Right atrium auricular region (tissue), 2 donors: ENCODE measurements around the gene SERINC5. TPM values are rescaled to one million over a fixed set of nuclear protein-coding genes. Genes with fewer than 3 reads are reported as not detected.

Experiments
- DNase-seq: peaks from one replicate; pipeline ENCODE4 v3.0.0-alpha.2; 2019; ENCODE audit warnings: low spot score
- H3K27ac ChIP-seq, 2 donors: fragments of 200-600 bp; sonication (generic); 1 replicate in 1 of 2; 2 replicates in 1 of 2; pipeline ENCODE4 v1.5.1; 2016 to 2019
- H3K27me3 ChIP-seq, 2 donors: fragments of 200-600 bp; sonication (generic); one replicate each; pipeline versions ENCODE4 v1.5.1 to v1.6.0; 2017 to 2019
- H3K36me3 ChIP-seq: fragments of 200-600 bp; sonication (generic); one replicate; pipeline ENCODE4 v1.5.1; 2016
- H3K4me1 ChIP-seq, 2 donors: fragments of 200-600 bp; sonication (generic); one replicate each; pipeline versions ENCODE4 v1.5.1 to v1.6.0; 2017 to 2019
- H3K4me3 ChIP-seq, 2 donors: fragments of 200-600 bp; sonication (generic); 1 replicate in 1 of 2; 2 replicates in 1 of 2; pipeline ENCODE4 v1.5.1; 2017 to 2019; ENCODE audit warnings: mild to moderate bottlenecking in 1 of 2, moderate library complexity in 1 of 2
- H3K9me3 ChIP-seq, 2 donors: fragments of 200-600 bp; sonication (generic); one replicate each; pipeline ENCODE4 v1.5.1; 2019
- total RNA-seq, 2 donors: library from RNA; depleted of rRNA; stranded (reverse); fragments of >200 nt; gene quantifications; one replicate each; pipeline ENCODE4 v1.1.0, GENCODE V29; 2016
- TF ChIP-seq, protein P1 (sequence below), 2 donors: fragments of 200-600 bp; sonication (generic); IDR thresholded peaks; one replicate each; pipeline ENCODE4 v1.5.1; 2019; ENCODE audit warnings: antibody characterized with exemption in 2 of 2

The SERINC5 gene
- total RNA-seq, 2 donors from 2014 or later: 9.2 to 11.0 TPM

- DNase-seq: peak; percentile 53
- Histone ChIP-seq H3K4me3 (no peak overlapping the region), H3K27ac (peak overlapping the region in 1 of 2 donors; percentile 8), H3K4me1 (peaks cover 0 to 11% of the 10 kb centered on the region in 2 donors), H3K36me3 (no peaks in the 10 kb centered on the region), H3K9me3 (no peaks in the 10 kb centered on the region), H3K27me3 (no peaks in the 10 kb centered on the region)
- TF ChIP-seq, protein P1, sequence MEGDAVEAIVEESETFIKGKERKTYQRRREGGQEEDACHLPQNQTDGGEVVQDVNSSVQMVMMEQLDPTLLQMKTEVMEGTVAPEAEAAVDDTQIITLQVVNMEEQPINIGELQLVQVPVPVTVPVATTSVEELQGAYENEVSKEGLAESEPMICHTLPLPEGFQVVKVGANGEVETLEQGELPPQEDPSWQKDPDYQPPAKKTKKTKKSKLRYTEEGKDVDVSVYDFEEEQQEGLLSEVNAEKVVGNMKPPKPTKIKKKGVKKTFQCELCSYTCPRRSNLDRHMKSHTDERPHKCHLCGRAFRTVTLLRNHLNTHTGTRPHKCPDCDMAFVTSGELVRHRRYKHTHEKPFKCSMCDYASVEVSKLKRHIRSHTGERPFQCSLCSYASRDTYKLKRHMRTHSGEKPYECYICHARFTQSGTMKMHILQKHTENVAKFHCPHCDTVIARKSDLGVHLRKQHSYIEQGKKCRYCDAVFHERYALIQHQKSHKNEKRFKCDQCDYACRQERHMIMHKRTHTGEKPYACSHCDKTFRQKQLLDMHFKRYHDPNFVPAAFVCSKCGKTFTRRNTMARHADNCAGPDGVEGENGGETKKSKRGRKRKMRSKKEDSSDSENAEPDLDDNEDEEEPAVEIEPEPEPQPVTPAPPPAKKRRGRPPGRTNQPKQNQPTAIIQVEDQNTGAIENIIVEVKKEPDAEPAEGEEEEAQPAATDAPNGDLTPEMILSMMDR (IDR thresholded peaks at IDR 0.05): no peak
Observed at GRCh38 chr5:80069918-80070318, 185.9 kb downstream of the SERINC5 start.

DNA sequence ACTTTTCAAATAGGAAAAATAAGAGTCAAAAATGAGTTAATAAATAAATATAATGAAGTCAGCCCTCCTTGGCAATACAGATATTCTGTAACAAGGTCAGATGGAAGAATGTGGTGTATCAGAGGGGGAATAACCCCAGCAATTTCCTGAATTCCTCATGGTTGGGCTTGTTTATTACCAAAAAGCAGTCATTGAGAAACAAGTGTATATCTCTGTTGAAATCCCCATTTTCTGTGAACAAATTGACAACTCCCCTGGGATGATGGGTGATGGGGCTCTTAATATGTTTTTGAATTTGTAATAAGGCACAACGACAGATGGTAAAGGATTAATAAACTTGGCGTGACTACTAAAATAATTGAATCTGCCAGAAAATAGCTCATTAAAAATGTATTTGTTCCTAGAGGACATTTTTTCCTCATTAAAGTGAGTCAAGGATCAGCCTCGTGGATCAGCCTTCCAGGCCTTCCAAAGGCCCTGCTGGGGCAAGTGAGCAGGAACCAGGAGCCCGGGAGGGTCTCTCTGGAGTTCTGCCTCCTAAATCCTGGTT, 186.5 kb downstream of the SERINC5 start:
- H3K4me1 ChIP-seq: peaks cover 0 to 11% of the 10 kb centered on the region in 2 donors
- no peak overlapping the region for H3K27ac ChIP-seq
- no peaks in the 10 kb centered on the region for H3K9me3 ChIP-seq
- TF ChIP-seq, protein P1 (IDR thresholded peaks at IDR 0.05): no peak
- H3K36me3 ChIP-seq: no peaks in the 10 kb centered on the region
- H3K27me3 ChIP-seq: no peaks in the 10 kb centered on the region
- no peak for DNase-seq
- no peak overlapping the region for H3K4me3 ChIP-seq

DNA sequence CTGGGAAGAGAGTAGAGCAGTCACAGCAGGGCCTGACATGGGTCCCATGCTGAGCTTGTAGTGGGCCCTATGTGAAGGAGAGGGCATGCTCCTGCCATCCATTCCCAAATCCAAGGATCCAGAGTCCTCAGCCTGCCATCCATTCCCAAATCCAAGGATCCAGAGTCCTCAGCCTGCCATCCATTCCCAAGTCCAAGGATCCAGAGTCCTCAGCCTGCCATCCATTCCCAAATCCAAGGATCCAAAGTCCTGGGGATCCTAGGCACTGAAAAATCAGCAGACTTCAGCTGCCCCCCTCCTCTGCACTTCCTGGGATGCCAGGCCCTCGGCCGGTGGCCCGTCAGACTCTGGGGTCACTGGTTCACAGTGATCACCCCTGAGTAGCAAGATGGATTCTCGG, 187.1 kb downstream of the SERINC5 start:
- no peaks in the 10 kb centered on the region for H3K27me3 ChIP-seq
- no peaks in the 10 kb centered on the region for H3K36me3 ChIP-seq
- H3K4me1 ChIP-seq: peaks cover 0 to 11% of the 10 kb centered on the region in 2 donors
- DNase-seq: peak; percentile 11
- no peak overlapping the region for H3K27ac ChIP-seq
- TF ChIP-seq, protein P1 (IDR thresholded peaks at IDR 0.05): no peak
- no peak overlapping the region for H3K4me3 ChIP-seq
- H3K9me3 ChIP-seq: no peaks in the 10 kb centered on the region

- Histone ChIP-seq H3K27ac (no peak overlapping the region), H3K36me3 (no peaks in the 10 kb centered on the region)
- peak; percentile 28 for DNase-seq
Observed at GRCh38 chr5:80068246-80068636, 187.6 kb downstream of the SERINC5 start.

DNA sequence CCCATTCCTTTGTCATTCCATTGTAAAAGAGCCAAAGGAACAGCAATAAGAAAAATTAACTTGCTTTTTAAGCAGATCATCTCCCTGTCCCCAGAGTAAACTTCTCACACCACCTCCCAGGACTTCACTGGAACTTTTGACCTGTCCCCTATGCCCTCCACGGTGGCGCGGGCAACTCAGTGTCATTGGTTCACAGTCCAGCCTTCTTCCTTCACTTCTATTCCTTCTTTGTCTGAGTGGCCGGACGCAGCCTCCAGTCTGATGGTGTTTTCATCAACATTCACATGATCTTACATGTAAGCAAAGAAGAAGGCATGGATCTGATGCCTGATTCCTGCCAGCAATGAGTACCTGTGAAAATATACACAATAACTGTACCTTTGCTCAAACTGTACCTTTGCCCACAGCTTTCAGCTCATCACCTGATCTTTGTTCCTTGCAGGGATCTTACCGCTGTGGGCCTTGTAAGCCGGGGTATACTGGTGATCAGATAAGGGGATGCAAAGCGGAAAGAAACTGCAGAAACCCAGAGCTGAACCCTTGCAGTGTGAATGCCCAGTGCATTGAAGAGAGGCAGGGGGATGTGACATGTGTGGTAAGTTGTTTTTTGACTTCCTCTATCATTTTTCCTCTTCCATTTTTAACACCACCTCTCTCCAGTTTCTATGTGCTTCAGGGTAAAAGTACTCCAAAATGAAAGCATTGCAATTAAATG, 188.2 kb downstream of the SERINC5 start:
- no peaks in the 10 kb centered on the region for H3K27me3 ChIP-seq
- DNase-seq: peak; percentile 16

More at GRCh38 chr5:80068246-80068636, 187.6 kb downstream of the SERINC5 start:
- Histone ChIP-seq H3K27me3 (no peaks in the 10 kb centered on the region), H3K4me1 (peaks cover 0 to 11% of the 10 kb centered on the region in 2 donors), H3K9me3 (no peaks in the 10 kb centered on the region), H3K4me3 (no peak overlapping the region)
- TF ChIP-seq, protein P1 (IDR thresholded peaks at IDR 0.05): no peak

More for the DNA sequence above, 188.2 kb downstream of the SERINC5 start:
- Histone ChIP-seq H3K27ac (no peak overlapping the region), H3K9me3 (no peaks in the 10 kb centered on the region), H3K36me3 (no peaks in the 10 kb centered on the region), H3K4me1 (peaks cover 0 to 11% of the 10 kb centered on the region in 2 donors), H3K4me3 (no peak overlapping the region)
- TF ChIP-seq, protein P1 (IDR thresholded peaks at IDR 0.05): no peak
